Prostate gland (tissue), 2 donors: ENCODE measurements around the gene NTNG1. TPM values are rescaled to one million over a fixed set of nuclear protein-coding genes. Genes with fewer than 3 reads are reported as not detected.

Source experiments
- DNase-seq: peaks from one replicate; pipeline ENCODE4 v3.0.0-alpha.2; 2019; ENCODE audit warnings: low spot score
- H3K27ac ChIP-seq, 2 donors: fragments of 200-600 bp; sonication (generic); 2 replicates each; pipeline ENCODE4 v1.5.1; 2017 to 2019
- H3K27me3 ChIP-seq: fragments of 200-600 bp; sonication (generic); replicated peaks from 2 replicates; pipeline ENCODE4 v1.5.1; 2019; ENCODE audit not compliant: insufficient read depth
- H3K36me3 ChIP-seq, 2 donors: fragments of 200-600 bp; sonication (generic); 1 replicate in 1 of 2; 2 replicates in 1 of 2; pipeline versions ENCODE4 v1.5.1 to v1.8.1; 2017 to 2019
- H3K4me1 ChIP-seq: fragments of 200-600 bp; sonication (generic); replicated peaks from 2 replicates; pipeline ENCODE4 v1.5.1; 2019
- H3K4me3 ChIP-seq, 2 donors: fragments of 200-600 bp; sonication (generic); 2 replicates each; pipeline ENCODE4 v1.5.1; 2017 to 2019
- H3K9me3 ChIP-seq: fragments of 200-600 bp; sonication (generic); 2 replicates; pipeline ENCODE4 v1.5.1; 2017
- CTCF ChIP-seq, 4 experiments: fragments of 200-600 bp in 2 of 4; fragments of 450-650 bp in 2 of 4; sonication (generic) in 2 of 4; IDR thresholded peaks; 1 replicate in 3 of 4; 2 replicates in 1 of 4; pipeline ENCODE4 v1.5.1; 2016 to 2019; ENCODE audit warnings: antibody characterized with exemption in 4 of 4, mild to moderate bottlenecking in 2 of 4, moderate library complexity in 2 of 4
- POLR2A ChIP-seq: fragments of 450-650 bp; IDR thresholded peaks from one replicate; pipeline ENCODE4 v1.6.1; 2016; ENCODE audit warnings: antibody characterized with exemption, mild to moderate bottlenecking
- POLR2AphosphoS5 ChIP-seq: sonication (generic); formaldehyde crosslinking; IDR thresholded peaks from one replicate; pipeline ENCODE4 v1.6.1; 2017; ENCODE audit warnings: antibody characterized with exemption
- WGBS: methylation state at CpG from one replicate; pipeline ENCODE4 v1.1.5; 2018; 5-methylcytosine and 5-hydroxymethylcytosine counted together
- intact Hi-C: fragments of 100-400 bp; cut with DNase I; formaldehyde crosslinking; loops from one replicate; pipeline ENCODE4 v1.14.2; 2022
- total RNA-seq, 2 donors: library from RNA; depleted of rRNA; stranded (reverse); fragments of >200 nt; gene quantifications; one replicate each; pipeline ENCODE4 v1.1.0, GENCODE V29; 2016

Gene NTNG1
- total RNA-seq, 2 donors from 2014 or later, result 2.6 to 5.1 TPM

GRCh38 chr1:107436552-107437241 is 295.9 kb downstream of the NTNG1 start:
- 92% methylated on average over 13 of the region's 13 CpGs for WGBS
- intact Hi-C loops, result no loop called here

GRCh38 chr1:107439567-107439966 is 298.7 kb downstream of the NTNG1 start:
- WGBS, result 97% methylated on average over 3 of the region's 3 CpGs
- TF ChIP-seq CTCF (IDR thresholded peaks at IDR 0.05) (no peak), POLR2AphosphoS5 (no peak), POLR2A (no peak)
- intact Hi-C loops, result no loop called here

More at GRCh38 chr1:107436552-107437241, 295.9 kb downstream of the NTNG1 start:
- Histone ChIP-seq H3K4me3 (no peak overlapping the region), H3K36me3 (no peaks in the 10 kb centered on the region), H3K27me3 (no peaks in the 10 kb centered on the region), H3K4me1 (no peaks in the 10 kb centered on the region), H3K27ac (no peak overlapping the region), H3K9me3 (no peaks in the 10 kb centered on the region)
- DNase-seq, result no peak
- TF ChIP-seq POLR2AphosphoS5, result no peak
- TF ChIP-seq CTCF (IDR thresholded peaks at IDR 0.05), result no peak
- TF ChIP-seq POLR2A, result no peak

GRCh38 chr1:107442551-107442950 is 301.7 kb downstream of the NTNG1 start:
- Histone ChIP-seq H3K4me3 (no peak overlapping the region), H3K36me3 (no peaks in the 10 kb centered on the region), H3K9me3 (no peaks in the 10 kb centered on the region), H3K4me1 (no peaks in the 10 kb centered on the region), H3K27ac (no peak overlapping the region), H3K27me3 (no peaks in the 10 kb centered on the region)
- intact Hi-C loops, result no loop called here
- DNase-seq, result no peak
- 96% methylated on average over 1 of the region's 1 CpG for WGBS
- no peak for TF ChIP-seq POLR2A
- TF ChIP-seq POLR2AphosphoS5, result no peak
- no peak for TF ChIP-seq CTCF (IDR thresholded peaks at IDR 0.05)

More at GRCh38 chr1:107439567-107439966, 298.7 kb downstream of the NTNG1 start:
- no peaks in the 10 kb centered on the region for H3K9me3 ChIP-seq
- H3K27me3 ChIP-seq, result no peaks in the 10 kb centered on the region
- H3K4me3 ChIP-seq, result no peak overlapping the region
- H3K27ac ChIP-seq, result no peak overlapping the region
- no peaks in the 10 kb centered on the region for H3K4me1 ChIP-seq
- H3K36me3 ChIP-seq, result no peaks in the 10 kb centered on the region
- DNase-seq, result no peak

GRCh38 chr1:107443027-107443426 is 302.2 kb downstream of the NTNG1 start:
- 72% methylated on average over 5 of the region's 5 CpGs for WGBS
- Histone ChIP-seq H3K27me3 (no peaks in the 10 kb centered on the region), H3K27ac (no peak overlapping the region), H3K9me3 (no peaks in the 10 kb centered on the region), H3K4me3 (no peak overlapping the region), H3K36me3 (no peaks in the 10 kb centered on the region), H3K4me1 (no peaks in the 10 kb centered on the region)
- DNase-seq, result no peak
- no peak for TF ChIP-seq CTCF (IDR thresholded peaks at IDR 0.05)
- no peak for TF ChIP-seq POLR2AphosphoS5
- no peak for TF ChIP-seq POLR2A
- intact Hi-C loops, result no loop called here

- intact Hi-C loops, result no loop called here
- no peaks in the 10 kb centered on the region for H3K4me1 ChIP-seq
- H3K9me3 ChIP-seq, result no peaks in the 10 kb centered on the region
- no peak for DNase-seq
- WGBS, result 80% methylated on average over 2 of the region's 2 CpGs
- TF ChIP-seq POLR2A (no peak), CTCF (IDR thresholded peaks at IDR 0.05) (no peak), POLR2AphosphoS5 (no peak)
- H3K27me3 ChIP-seq, result no peaks in the 10 kb centered on the region
- no peak overlapping the region for H3K27ac ChIP-seq
- no peak overlapping the region for H3K4me3 ChIP-seq
- no peaks in the 10 kb centered on the region for H3K36me3 ChIP-seq
Measured at GRCh38 chr1:107443860-107444259, 303.0 kb downstream of the NTNG1 start.
